ENCODE measurements around the gene UGT1A7. TPM values are rescaled to one million over a fixed set of nuclear protein-coding genes. Genes with fewer than 3 reads are reported as not detected.

UGT1A7 gene
- total and polyA plus RNA-seq, 4 donors = 0.45 TPM; not detected in 3

- H3K27me3 ChIP-seq (ENCODE audit: control insufficient read depth in 3 of 3, insufficient read depth in 3 of 3, low read length in 2 of 3) = no peaks in the 10 kb centered on the region
- H3K36me3 ChIP-seq (ENCODE audit: control insufficient read depth in 4 of 4, insufficient read depth in 4 of 4, low read length in 4 of 4) = no peaks in the 10 kb centered on the region
- no peak overlapping the region for H3K27ac ChIP-seq (ENCODE audit: low read depth in 1 of 2, low read length in 1 of 2)
- DNase-seq (no peak), ATAC-seq (ENCODE audit: insufficient read depth, low FRiP score) (no peak)
- no peak overlapping the region for H3K4me3 ChIP-seq
- no peaks in the 10 kb centered on the region for H3K4me1 ChIP-seq (ENCODE audit: control insufficient read depth in 5 of 5, insufficient read depth in 5 of 5, low read length in 5 of 5)
- TF ChIP-seq, protein P1, sequence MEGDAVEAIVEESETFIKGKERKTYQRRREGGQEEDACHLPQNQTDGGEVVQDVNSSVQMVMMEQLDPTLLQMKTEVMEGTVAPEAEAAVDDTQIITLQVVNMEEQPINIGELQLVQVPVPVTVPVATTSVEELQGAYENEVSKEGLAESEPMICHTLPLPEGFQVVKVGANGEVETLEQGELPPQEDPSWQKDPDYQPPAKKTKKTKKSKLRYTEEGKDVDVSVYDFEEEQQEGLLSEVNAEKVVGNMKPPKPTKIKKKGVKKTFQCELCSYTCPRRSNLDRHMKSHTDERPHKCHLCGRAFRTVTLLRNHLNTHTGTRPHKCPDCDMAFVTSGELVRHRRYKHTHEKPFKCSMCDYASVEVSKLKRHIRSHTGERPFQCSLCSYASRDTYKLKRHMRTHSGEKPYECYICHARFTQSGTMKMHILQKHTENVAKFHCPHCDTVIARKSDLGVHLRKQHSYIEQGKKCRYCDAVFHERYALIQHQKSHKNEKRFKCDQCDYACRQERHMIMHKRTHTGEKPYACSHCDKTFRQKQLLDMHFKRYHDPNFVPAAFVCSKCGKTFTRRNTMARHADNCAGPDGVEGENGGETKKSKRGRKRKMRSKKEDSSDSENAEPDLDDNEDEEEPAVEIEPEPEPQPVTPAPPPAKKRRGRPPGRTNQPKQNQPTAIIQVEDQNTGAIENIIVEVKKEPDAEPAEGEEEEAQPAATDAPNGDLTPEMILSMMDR (IDR thresholded peaks at IDR 0.05; ENCODE audit: control extremely low read depth, extremely low read depth) = no peak
- H3K9me3 ChIP-seq (ENCODE audit: control insufficient read depth in 4 of 4, insufficient read depth in 3 of 4, low read length in 3 of 4) = peaks cover 0 to 3% (median 1%) of the 10 kb centered on the region in 4 donors
- no peak overlapping the region for H3K9ac ChIP-seq (ENCODE audit: insufficient read depth in 1 of 2, low read length in 2 of 2)
Measured at GRCh38 chr2:233658610-233659009, 23.1 kb upstream of the UGT1A7 start.

- Histone ChIP-seq H3K27ac (ENCODE audit: low read depth in 1 of 2, low read length in 1 of 2) (no peak overlapping the region), H3K4me3 (no peak overlapping the region), H3K36me3 (ENCODE audit: control insufficient read depth in 4 of 4, insufficient read depth in 4 of 4, low read length in 4 of 4) (no peaks in the 10 kb centered on the region), H3K4me1 (ENCODE audit: control insufficient read depth in 5 of 5, insufficient read depth in 5 of 5, low read length in 5 of 5) (no peaks in the 10 kb centered on the region), H3K9ac (ENCODE audit: insufficient read depth in 1 of 2, low read length in 2 of 2) (no peak overlapping the region), H3K9me3 (ENCODE audit: control insufficient read depth in 4 of 4, insufficient read depth in 3 of 4, low read length in 3 of 4) (peaks cover 0 to 2% (median 0%) of the 10 kb centered on the region in 4 donors), H3K27me3 (ENCODE audit: control insufficient read depth in 3 of 3, insufficient read depth in 3 of 3, low read length in 2 of 3) (no peaks in the 10 kb centered on the region)
- TF ChIP-seq, protein P1 (IDR thresholded peaks at IDR 0.05; ENCODE audit: control extremely low read depth, extremely low read depth) = no peak
- 44 to 59% methylated on average over 1 of the region's 1 CpG for WGBS, 2 donors
- no peak for DNase-seq
- no peak for ATAC-seq (ENCODE audit: insufficient read depth, low FRiP score)
Measured at GRCh38 chr2:233663911-233664310, 17.8 kb upstream of the UGT1A7 start.

DNA sequence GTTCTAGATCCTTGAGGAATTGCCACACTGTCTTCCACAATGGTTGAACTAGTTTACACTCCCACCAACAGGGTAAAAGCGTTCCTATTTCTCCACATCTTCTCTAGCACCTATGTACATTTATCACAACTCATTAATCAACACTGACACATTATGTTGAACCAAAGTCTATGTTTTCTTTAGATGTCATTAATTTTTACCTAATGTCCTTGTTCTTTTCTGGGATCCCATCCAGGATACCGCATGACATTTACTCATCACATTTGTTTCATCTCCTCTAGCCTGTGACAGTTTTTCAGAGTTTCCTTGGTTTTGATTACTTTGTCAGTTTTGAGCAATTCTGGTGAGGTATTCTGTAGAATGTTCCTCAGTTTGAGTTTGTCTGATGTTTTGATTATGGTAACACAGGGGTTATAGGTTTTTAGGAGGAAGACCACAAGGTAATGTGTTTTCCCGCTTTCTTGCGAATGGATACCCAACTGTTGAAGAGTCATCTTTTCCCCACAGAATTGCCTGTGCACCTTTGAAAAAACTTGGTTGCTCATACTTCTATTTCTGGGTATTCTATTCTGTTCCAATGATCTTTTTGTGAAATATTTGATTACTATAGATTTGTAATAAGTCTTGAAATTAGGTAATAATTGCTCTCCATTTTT is 13.0 kb upstream of the UGT1A7 start:
- Histone ChIP-seq H3K27ac (ENCODE audit: low read depth in 1 of 2, low read length in 1 of 2) (no peak overlapping the region), H3K4me3 (no peak overlapping the region), H3K4me1 (ENCODE audit: control insufficient read depth in 5 of 5, insufficient read depth in 5 of 5, low read length in 5 of 5) (no peaks in the 10 kb centered on the region), H3K9me3 (ENCODE audit: control insufficient read depth in 4 of 4, insufficient read depth in 3 of 4, low read length in 3 of 4) (peaks cover 0 to 2% (median 0%) of the 10 kb centered on the region in 4 donors), H3K9ac (ENCODE audit: insufficient read depth in 1 of 2, low read length in 2 of 2) (no peak overlapping the region), H3K27me3 (ENCODE audit: control insufficient read depth in 3 of 3, insufficient read depth in 3 of 3, low read length in 2 of 3) (no peaks in the 10 kb centered on the region), H3K36me3 (ENCODE audit: control insufficient read depth in 4 of 4, insufficient read depth in 4 of 4, low read length in 4 of 4) (no peaks in the 10 kb centered on the region)
- DNase-seq (no peak), ATAC-seq (ENCODE audit: insufficient read depth, low FRiP score) (no peak)
- 86 to 88% methylated on average over 4 of the region's 4 CpGs for whole genome bisulfite sequencing, 2 donors
- TF ChIP-seq, protein P1 (IDR thresholded peaks at IDR 0.05; ENCODE audit: control extremely low read depth, extremely low read depth) = no peak

All from lung (tissue), 12 donors.